ENCODE data around the gene MOB3C. TPM values are rescaled to one million over a fixed set of nuclear protein-coding genes. Genes with fewer than 3 reads are reported as not detected.

The MOB3C gene
- total RNA-seq, 2 experiments from 2014 or later = 19.5 to 21.4 TPM

DNA sequence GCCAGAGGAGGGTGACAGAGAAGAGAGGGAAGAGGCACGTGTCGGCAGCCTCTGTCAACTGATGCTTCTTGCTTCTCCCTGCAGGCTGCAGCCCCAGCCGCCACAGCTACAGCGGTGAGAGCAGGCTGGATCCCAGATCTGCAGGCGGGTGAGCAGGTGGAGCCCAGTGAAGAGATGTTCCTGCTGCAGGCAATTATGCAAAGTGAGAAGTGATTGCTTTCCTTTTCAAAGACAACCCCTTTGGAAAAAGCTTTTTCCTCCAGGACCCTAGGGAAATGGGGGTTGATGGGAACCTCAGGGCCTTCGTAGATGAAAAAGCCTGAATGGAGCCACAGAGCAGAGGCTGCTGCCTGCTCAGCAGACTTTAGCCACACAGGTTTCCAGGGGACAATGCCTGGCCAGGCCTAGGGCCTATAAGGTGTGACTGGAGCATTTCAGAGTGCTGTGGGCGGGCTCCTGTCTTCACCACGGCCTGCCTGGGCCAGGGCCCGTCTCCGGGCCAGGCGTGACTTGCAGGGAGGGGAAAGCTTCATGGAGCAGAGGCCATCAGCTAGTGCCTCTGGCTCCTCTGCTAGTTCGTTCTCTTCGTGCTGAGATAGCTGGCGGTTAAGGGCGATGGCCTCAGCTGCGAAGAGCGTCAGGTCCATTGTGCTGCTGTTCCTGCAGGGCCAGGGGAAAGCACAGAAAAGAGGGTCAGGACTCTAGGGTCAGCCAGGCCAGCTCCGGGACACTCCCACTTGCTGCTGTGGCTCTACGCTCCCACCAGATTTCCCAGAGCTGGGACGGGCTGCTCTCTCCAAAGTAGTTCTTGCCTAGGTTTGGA lies 58.3 kb downstream of the MOB3C start:
- POLR2A ChIA-PET = interaction anchor here (0.6 kb wide), 1 partner anchor 119 kb away, joined by 3 read pairs; no protein-coding TSS in a partner anchor
- Mint-ChIP-seq H3K36me3 (ENCODE audit: low read depth) (peaks cover 4% of the 10 kb centered on the region), H3K27me3 (no peaks in the 10 kb centered on the region), H3K27ac (no peak overlapping the region), H3K9me3 (no peaks in the 10 kb centered on the region), H3K4me3 (no peak overlapping the region), H3K4me1 (peaks cover 7% of the 10 kb centered on the region)
- CTCF ChIA-PET = interaction anchor here (0.6 to 1.9 kb wide), 4 partner anchors 11 to 167 kb away, joined by 3 to 9 read pairs (median 4); no protein-coding TSS in a partner anchor
- DNase-seq = no peak

Other genes with a start within 250 kb of the MOB3C start
- gene FAAH, start 222.5 kb downstream of the MOB3C start, total RNA-seq = 1 to 10 TPM; 6.1 to 7.6 TPM
- gene DMBX1, start 127.0 kb downstream of the MOB3C start, total RNA-seq = under 1 TPM in 1 of 2 experiments, not detected in 1; 0.10 TPM
- gene KNCN, start 65.2 kb downstream of the MOB3C start, total RNA-seq = not detected
- 10 to 100 TPM; 58.2 to 63.3 TPM for gene MKNK1, start 12.5 kb downstream of the MOB3C start, total RNA-seq
- 10 to 100 TPM; 49.0 to 50.6 TPM for gene ATPAF1, start 51.6 kb upstream of the MOB3C start, total RNA-seq
- gene TEX38, start 55.0 kb upstream of the MOB3C start, total RNA-seq = not detected
- gene EFCAB14, start 102.3 kb upstream of the MOB3C start, total RNA-seq = 100 to 1,000 TPM in 1 of 2 experiments, 10 to 100 TPM in 1; 88.1 to 103 TPM
- not detected for gene CYP4B1, start 182.2 kb upstream of the MOB3C start, total RNA-seq